HepG2 (cell line): ENCODE data around the gene ZNF343. TPM values are rescaled to one million over a fixed set of nuclear protein-coding genes. Genes with fewer than 3 reads are reported as not detected.

ENCODE experiments used
- ATAC-seq: fragments of 200-7000 bp; cut with Tn5 transposase; 3 replicates; pipeline ENCODE4 v1.9.1; 2020; ENCODE audit warnings: mild to moderate bottlenecking, moderate library complexity
- BruUV-seq: library from RNA; stranded (reverse); fragments of 400-500 nt; replicated peaks from 2 replicates; lab custom pipeline; 2021; lab: Mats Ljungman, UMichigan
- CTCF ChIA-PET: fragments of 300-600 bp; formaldehyde crosslinking; extraction: SDS; loops from one replicate; lab custom pipeline; 2021; ENCODE audit warnings: low total read pairs, inconsistent platforms, low intra/inter-chr PET ratio; lab: Yijun Ruan, JAX
- POLR2A ChIA-PET: fragments of 350-600 bp; sonication (Branson Sonifier 250); formaldehyde crosslinking; loops from one replicate; lab custom pipeline; 2020; ENCODE audit warnings: antibody characterized with exemption, inconsistent platforms; lab: Yijun Ruan, JAX
- DNase-seq: peaks from one replicate; pipeline ENCODE4 v3.0.0-alpha.2; 2015; ENCODE audit warnings: low spot score
- FAIRE-seq: peaks from 3 replicates; lab custom pipeline; 2011; peaks lifted over from hg19 to GRCh38; lab: Jason Lieb, UNC
- H2AFZ ChIP-seq: one replicate; pipeline ENCODE4 v1.6.1; 2011; ENCODE audit warnings: low read length, inconsistent platforms
- H3K27ac ChIP-seq: fragments of 300-600 bp; 3 replicates; pipeline ENCODE4 v1.8.0; 2011; ENCODE audit warnings: mixed run types, mild to moderate bottlenecking, mixed read lengths, low read length, inconsistent platforms; ENCODE audit not compliant: insufficient read depth; ENCODE audit errors: extremely low read length
- H3K27me3 ChIP-seq, 2 experiments: fragments of 200-600 bp in 1 of 2; 2 replicates in 1 of 2; 3 replicates in 1 of 2; pipeline versions ENCODE4 v1.6.0 to v1.8.0; 2011; ENCODE audit warnings: low read length in 2 of 2, mild to moderate bottlenecking in 2 of 2, moderate library complexity in 2 of 2, inconsistent platforms in 1 of 2; ENCODE audit not compliant: insufficient read depth in 2 of 2, control insufficient read depth in 1 of 2
- H3K36me3 ChIP-seq, 2 experiments: fragments of 200-600 bp in 1 of 2; replicated peaks in 1 of 2; 2 replicates in 1 of 2; 3 replicates in 1 of 2; pipeline versions ENCODE4 v1.5.1 to v1.8.0; 2011; ENCODE audit warnings: low read length in 2 of 2, inconsistent platforms in 1 of 2; ENCODE audit not compliant: insufficient read depth in 2 of 2, control insufficient read depth in 1 of 2
- H3K4me1 ChIP-seq: 2 replicates; pipeline ENCODE4 v1.5.1; 2012; ENCODE audit warnings: low read length, inconsistent platforms; ENCODE audit not compliant: insufficient read depth
- H3K4me2 ChIP-seq: 2 replicates; pipeline ENCODE4 v1.6.0; 2011; ENCODE audit warnings: low read depth, low read length, inconsistent platforms
- H3K4me3 ChIP-seq, 3 experiments: fragments of 200-600 bp in 1 of 3; sonication (generic), shearing (Covaris generic) in 1 of 3; replicated peaks in 1 of 3; 2 replicates each; pipeline ENCODE4 v1.5.1; 2011 to 2016; ENCODE audit warnings: low read length in 3 of 3, inconsistent platforms in 2 of 3, low read depth in 2 of 3, mild to moderate bottlenecking in 2 of 3, control low read depth in 1 of 3, mixed read lengths in 1 of 3; ENCODE audit not compliant: insufficient read depth in 1 of 3
- H3K79me2 ChIP-seq: one replicate; pipeline ENCODE4 v1.6.1; 2011; ENCODE audit warnings: low read length, inconsistent platforms; ENCODE audit not compliant: insufficient read depth
- H3K9ac ChIP-seq: 2 replicates; pipeline ENCODE4 v1.6.0; 2011; ENCODE audit warnings: mild to moderate bottlenecking, low read depth, low read length, inconsistent platforms; ENCODE audit not compliant: insufficient read depth
- H3K9me3 ChIP-seq: 2 replicates; pipeline ENCODE4 v1.5.1; 2012; ENCODE audit warnings: mild to moderate bottlenecking, low read length
- H4K20me1 ChIP-seq: 2 replicates; pipeline ENCODE4 v1.6.0; 2011; ENCODE audit warnings: inconsistent platforms, mild to moderate bottlenecking, low read length, moderate library complexity; ENCODE audit not compliant: insufficient read depth
- CEBPZ ChIP-seq: IDR thresholded peaks from 2 replicates; pipeline ENCODE4 v1.6.1; 2012; ENCODE audit warnings: low read length, improper control_type of control experiment
- ELF4 ChIP-seq: sonication (generic); formaldehyde crosslinking; IDR thresholded peaks from 2 replicates; pipeline ENCODE4 v1.5.0; 2020; ENCODE audit warnings: missing genetic modification reagents, mild to moderate bottlenecking, moderate library complexity, borderline replicate concordance
- FIP1L1 ChIP-seq: fragments of 200-400 bp; formaldehyde crosslinking; IDR thresholded peaks from 2 replicates; pipeline ENCODE4 v1.6.1; 2018; ENCODE audit warnings: low read depth, mild to moderate bottlenecking, low read length, moderate library complexity, borderline replicate concordance; ENCODE audit not compliant: insufficient read depth
- GATAD1 ChIP-seq: IDR thresholded peaks from 2 replicates; pipeline ENCODE4 v1.6.1; 2016; ENCODE audit warnings: missing genetic modification reagents, missing compliant biosample characterization
- KMT2A ChIP-seq: sonication (generic); formaldehyde crosslinking; IDR thresholded peaks from 2 replicates; pipeline ENCODE4 v1.4.0; 2020; ENCODE audit warnings: missing genetic modification reagents
- MXD1 ChIP-seq: sonication (generic); formaldehyde crosslinking; IDR thresholded peaks from 2 replicates; pipeline ENCODE4 v1.4.0; 2020; ENCODE audit warnings: mild to moderate bottlenecking, missing genetic modification reagents
- PHB2 ChIP-seq: fragments of 450-650 bp; IDR thresholded peaks from 2 replicates; pipeline ENCODE4 v1.6.1; 2018; ENCODE audit not compliant: partially characterized antibody
- PLRG1 ChIP-seq: fragments of 450-650 bp; conservative IDR thresholded peaks from 2 replicates; pipeline ENCODE4 v1.6.1; 2016
- TAF1 ChIP-seq: sonication (generic); formaldehyde crosslinking; IDR thresholded peaks from 2 replicates; pipeline ENCODE4 v1.4.0; 2020; ENCODE audit warnings: missing genetic modification reagents
- TCF12 ChIP-seq, 2 experiments: fragments of 450-650 bp in 1 of 2; sonication (generic) in 1 of 2; formaldehyde crosslinking in 1 of 2; IDR thresholded peaks; 2 replicates each; pipeline versions ENCODE4 v1.6.1 to v1.8.0; 2017 to 2022; ENCODE audit warnings: antibody characterized with exemption in 1 of 2, mild to moderate bottlenecking in 1 of 2, missing genetic modification reagents in 1 of 2, moderate library complexity in 1 of 2
- ZNF17 ChIP-seq: sonication (generic); formaldehyde crosslinking; IDR thresholded peaks from 2 replicates; pipeline ENCODE4 v1.5.0; 2020; ENCODE audit warnings: mild to moderate bottlenecking, missing genetic modification reagents
- ZNF224 ChIP-seq: sonication (generic); formaldehyde crosslinking; IDR thresholded peaks from 2 replicates; pipeline ENCODE4 v1.5.0; 2020; ENCODE audit warnings: mild to moderate bottlenecking, missing genetic modification reagents
- ZNF225 ChIP-seq: sonication (generic); formaldehyde crosslinking; IDR thresholded peaks from 2 replicates; pipeline ENCODE4 v1.4.0; 2020; ENCODE audit warnings: mild to moderate bottlenecking, missing genetic modification reagents
- ZNF292 ChIP-seq: sonication (generic); formaldehyde crosslinking; IDR thresholded peaks from 2 replicates; pipeline ENCODE4 v1.8.1; 2022; ENCODE audit warnings: mild to moderate bottlenecking, low read depth, missing genetic modification reagents, borderline replicate concordance
- ZNF431 ChIP-seq: sonication (generic); formaldehyde crosslinking; IDR thresholded peaks from 2 replicates; pipeline ENCODE4 v1.9.0; 2022; ENCODE audit warnings: missing genetic modification reagents, low read depth, mild to moderate bottlenecking, borderline replicate concordance
- ZNF512 ChIP-seq: sonication (generic); formaldehyde crosslinking; IDR thresholded peaks from 2 replicates; pipeline ENCODE4 v1.4.0; 2020; ENCODE audit warnings: mild to moderate bottlenecking, missing genetic modification reagents
- ZNF562 ChIP-seq: sonication (generic); formaldehyde crosslinking; IDR thresholded peaks from 2 replicates; pipeline ENCODE4 v1.8.0; 2022; ENCODE audit warnings: missing genetic modification reagents, borderline replicate concordance
- ZZZ3 ChIP-seq: sonication (generic); formaldehyde crosslinking; IDR thresholded peaks from 2 replicates; pipeline ENCODE4 v1.4.0; 2020; ENCODE audit warnings: missing genetic modification reagents, mild to moderate bottlenecking, borderline replicate concordance
- WGBS: methylation state at CpG from one replicate; pipeline ENCODE4 v1.1.6; 2017; ENCODE audit warnings: low lambda C conversion rate; 5-methylcytosine and 5-hydroxymethylcytosine counted together
- in situ Hi-C: cut with HindIII; loops from 2 replicates; pipeline ENCODE4 v1.10.0; 2017; ENCODE audit warnings: low pct_unique_long_range_greater_than_20kb; ENCODE audit not compliant: extremely low pct_ligation_motif_present
- intact Hi-C: fragments of 100-400 bp; cut with micrococcal nuclease; formaldehyde crosslinking; loops from one replicate; pipeline ENCODE4 v1.10.0; 2022; ENCODE audit not compliant: unreplicated experiment
- polyA plus RNA-seq, 8 experiments: library from polyadenylated mRNA; depleted of rRNA in 3 of 8; stranded (reverse) in 7 of 8; unstranded in 1 of 8; fragments of >200 nt; fragmentation: Illumina TruSeq in 4 of 8; extraction: Trizol in 4 of 8; gene quantifications; 2 replicates each; pipeline versions ENCODE4 v1.2.1 to v1.2.3, GENCODE V29; 2011 to 2016; ENCODE audit warnings: low read depth in 4 of 8, missing spikeins in 1 of 8, mixed read lengths in 1 of 8; ENCODE audit not compliant: insufficient read depth in 1 of 8
- total RNA-seq, 5 experiments: library from RNA; depleted of rRNA; stranded (reverse); fragments of >200 nt; fragmentation: Illumina TruSeq; extraction: Trizol; gene quantifications; 2 replicates each; pipeline ENCODE4 v1.2.3, GENCODE V29; 2016; ENCODE audit warnings: low read depth in 1 of 5

ZNF343 gene
- total and polyA plus RNA-seq, 2 of the 13 experiments (the other 11 are each of a cell fraction or from before 2014, with no cell fraction given), result 16.4 to 22.1 TPM

- DNase-seq, result no peak
- no peak for TF ChIP-seq FIP1L1
- TF ChIP-seq ZZZ3 (CRISPR knock-in tag), result no peak
- TF ChIP-seq PLRG1, result no peak
- TF ChIP-seq ZNF431 (CRISPR knock-in tag), result no peak
- TF ChIP-seq TAF1, result no peak
- no peak for TF ChIP-seq ZNF562 (CRISPR knock-in tag)
- TF ChIP-seq ZNF512 (CRISPR knock-in tag), result no peak
- no peak for TF ChIP-seq GATAD1 (CRISPR knock-in tag)
- no peak for TF ChIP-seq ZNF292
- no peak for TF ChIP-seq MXD1 (CRISPR knock-in tag)
- no peak for TF ChIP-seq ELF4 (CRISPR knock-in tag)
- no peak for TF ChIP-seq ZNF17 (CRISPR knock-in tag)
- no peak for TF ChIP-seq PHB2
- no peak for TF ChIP-seq TCF12 (IDR thresholded peaks at IDR 0.05)
- TF ChIP-seq TCF12 (CRISPR knock-in tag; IDR thresholded peaks at IDR 0.05), result no peak
- no peak for TF ChIP-seq KMT2A
- no peak for TF ChIP-seq CEBPZ
- TF ChIP-seq ZNF225, result no peak
- no peak for TF ChIP-seq ZNF224 (CRISPR knock-in tag)
- TF ChIP-seq, all 625 proteins: peak for 0
- Histone ChIP-seq H3K9ac (no peak overlapping the region), H3K27ac (no peak overlapping the region), H3K79me2 (no peaks in the 10 kb centered on the region), H3K4me2 (no peak overlapping the region), H3K4me3 (no peak overlapping the region), H3K9me3 (no peaks in the 10 kb centered on the region), H3K27me3 (no peaks in the 10 kb centered on the region), H2AFZ (no peak overlapping the region), H4K20me1 (no peaks in the 10 kb centered on the region; the same call in 1 of the 2 replicates), H3K4me1 (no peaks in the 10 kb centered on the region), H3K36me3 (no peaks in the 10 kb centered on the region)
- FAIRE-seq, result no peak
- WGBS, result 56% methylated on average over 1 of the region's 1 CpG
- CTCF ChIA-PET, result no interaction called here
- intact Hi-C loops, result no loop called here
- POLR2A ChIA-PET, result no interaction called here
- no TSS peak for BruUV-seq
- ATAC-seq, result no peak
- in situ Hi-C loops, result no loop called here
Measured at GRCh38 chr20:2449386-2449785, 59.3 kb downstream of the ZNF343 start.
